H9 (cell line): ENCODE data around the gene PRSS50. TPM values are rescaled to one million over a fixed set of nuclear protein-coding genes. Genes with fewer than 3 reads are reported as not detected.

ENCODE experiments used
- DNase-seq: peaks from one replicate; pipeline ENCODE4 v3.0.0-alpha.2; 2017
- H2AFZ ChIP-seq: one replicate; pipeline ENCODE4 v1.6.1; 2013; ENCODE audit warnings: mild to moderate bottlenecking, low read length, control low read depth, moderate library complexity
- H2AK5ac ChIP-seq: 2 replicates; pipeline ENCODE4 v1.6.1; 2013; ENCODE audit warnings: low read length, control low read depth, mixed read lengths; ENCODE audit not compliant: insufficient read length
- H2BK120ac ChIP-seq: one replicate; pipeline ENCODE4 v1.6.1; 2013; ENCODE audit warnings: low read depth, mild to moderate bottlenecking, low read length, control low read depth, inconsistent platforms; ENCODE audit not compliant: poor library complexity, severe bottlenecking
- H2BK12ac ChIP-seq: 2 replicates; pipeline ENCODE4 v1.6.1; 2013; ENCODE audit warnings: low read length, control low read depth, mixed read lengths, low read depth; ENCODE audit not compliant: insufficient read length
- H2BK15ac ChIP-seq: 2 replicates; pipeline ENCODE4 v1.6.1; 2013; ENCODE audit warnings: low read depth, low read length, control low read depth
- H2BK20ac ChIP-seq: one replicate; pipeline ENCODE4 v1.6.1; 2013; ENCODE audit warnings: low read depth, mild to moderate bottlenecking, low read length, control low read depth, inconsistent platforms; ENCODE audit not compliant: poor library complexity, severe bottlenecking
- H2BK5ac ChIP-seq: 2 replicates; pipeline ENCODE4 v1.6.1; 2013; ENCODE audit warnings: low read length, control low read depth, mixed read lengths; ENCODE audit not compliant: insufficient read length
- H3K14ac ChIP-seq: 2 replicates; pipeline ENCODE4 v1.6.1; 2013; ENCODE audit warnings: low read length, control low read depth; ENCODE audit not compliant: insufficient read depth
- H3K18ac ChIP-seq: 2 replicates; pipeline ENCODE4 v1.6.1; 2013; ENCODE audit warnings: low read depth, mild to moderate bottlenecking, mixed read lengths, low read length, control low read depth; ENCODE audit not compliant: insufficient read length
- H3K23ac ChIP-seq: 2 replicates; pipeline ENCODE4 v1.6.1; 2013; ENCODE audit warnings: low read length, control low read depth, mixed read lengths, low read depth; ENCODE audit not compliant: insufficient read length
- H3K23me2 ChIP-seq: 2 replicates; pipeline ENCODE4 v1.6.1; 2013; ENCODE audit warnings: low read depth, mild to moderate bottlenecking, mixed read lengths, low read length, control low read depth; ENCODE audit not compliant: insufficient read length, poor library complexity, severe bottlenecking
- H3K27ac ChIP-seq: 2 replicates; pipeline ENCODE4 v1.5.1; 2013; ENCODE audit warnings: low read length, control low read depth, mixed read lengths, low read depth; ENCODE audit not compliant: insufficient read length
- H3K27me3 ChIP-seq: 2 replicates; pipeline ENCODE4 v1.6.1; 2013; ENCODE audit warnings: low read length, control low read depth, inconsistent platforms; ENCODE audit not compliant: insufficient read depth
- H3K4ac ChIP-seq: 2 replicates; pipeline ENCODE4 v1.6.1; 2013; ENCODE audit warnings: low read depth, mild to moderate bottlenecking, control low read depth, inconsistent platforms, low read length, moderate library complexity
- H3K4me1 ChIP-seq: 2 replicates; pipeline ENCODE4 v1.6.1; 2013; ENCODE audit warnings: low read length, control low read depth, inconsistent platforms; ENCODE audit not compliant: insufficient read depth
- H3K4me2 ChIP-seq: 2 replicates; pipeline ENCODE4 v1.6.1; 2013; ENCODE audit warnings: low read length, control low read depth, mixed read lengths; ENCODE audit not compliant: insufficient read length, insufficient read depth
- H3K56ac ChIP-seq: 2 replicates; pipeline ENCODE4 v1.6.1; 2013; ENCODE audit warnings: low read depth, mild to moderate bottlenecking, mixed read lengths, low read length, control low read depth; ENCODE audit not compliant: insufficient read length
- H3K79me1 ChIP-seq: 2 replicates; pipeline ENCODE4 v1.6.1; 2013; ENCODE audit warnings: low read depth, mild to moderate bottlenecking, moderate library complexity, low read length, control low read depth, inconsistent platforms; ENCODE audit not compliant: insufficient read depth, poor library complexity, severe bottlenecking
- H3K79me2 ChIP-seq: 2 replicates; pipeline ENCODE4 v1.6.1; 2013; ENCODE audit warnings: low read length, control low read depth, inconsistent platforms; ENCODE audit not compliant: insufficient read depth
- H3K9ac ChIP-seq: 2 replicates; pipeline ENCODE4 v1.6.1; 2013; ENCODE audit warnings: low read length, control low read depth, mixed read lengths; ENCODE audit not compliant: insufficient read length; ENCODE audit errors: extremely low read depth
- H3K9me3 ChIP-seq: one replicate; pipeline ENCODE4 v1.6.1; 2013; ENCODE audit warnings: low read depth, low read length, inconsistent platforms; ENCODE audit not compliant: control insufficient read depth
- H3T11ph ChIP-seq: one replicate; pipeline ENCODE4 v1.6.1; 2013; ENCODE audit warnings: mild to moderate bottlenecking, low read length, control low read depth, inconsistent platforms
- H4K20me1 ChIP-seq: one replicate; pipeline ENCODE4 v1.6.1; 2013; ENCODE audit not compliant: control insufficient read depth, insufficient read length, insufficient read depth
- H4K5ac ChIP-seq: 2 replicates; pipeline ENCODE4 v1.6.1; 2013; ENCODE audit warnings: low read depth, mild to moderate bottlenecking, mixed read lengths, low read length, control low read depth; ENCODE audit not compliant: insufficient read length
- H4K8ac ChIP-seq: replicated peaks from 2 replicates; pipeline ENCODE4 v1.6.1; 2013; ENCODE audit warnings: low read length, control low read depth, mixed read lengths, low read depth; ENCODE audit not compliant: insufficient read length
- H4K91ac ChIP-seq: 2 replicates; pipeline ENCODE4 v1.6.1; 2013; ENCODE audit warnings: low read depth, mild to moderate bottlenecking, moderate library complexity, mixed read lengths, low read length, control low read depth; ENCODE audit not compliant: insufficient read length
- H3K27ac Mint-ChIP-seq, 3 experiments: 2 replicates in 2 of 3; 3 replicates in 1 of 3; pipeline ENCODE4 v1.8.0; 2020 to 2021; ENCODE audit warnings: mixed read lengths in 3 of 3, mild to moderate bottlenecking in 1 of 3, moderate library complexity in 1 of 3
- H3K27me3 Mint-ChIP-seq: 2 replicates; pipeline ENCODE4 v1.8.0; 2021; ENCODE audit warnings: low read depth, mild to moderate bottlenecking, moderate library complexity, mixed read lengths
- H3K36me3 Mint-ChIP-seq, 3 experiments: 2 replicates in 2 of 3; 3 replicates in 1 of 3; pipeline ENCODE4 v1.8.0; 2020 to 2021; ENCODE audit warnings: low read depth in 3 of 3, mixed read lengths in 3 of 3; ENCODE audit not compliant: insufficient read depth in 1 of 3
- H3K4me1 Mint-ChIP-seq, 2 experiments: 2 replicates each; pipeline ENCODE4 v1.8.0; 2020; ENCODE audit warnings: mixed read lengths in 2 of 2
- H3K4me3 Mint-ChIP-seq, 2 experiments: 2 replicates in 1 of 2; 3 replicates in 1 of 2; pipeline ENCODE4 v1.8.0; 2020 to 2021; ENCODE audit warnings: mild to moderate bottlenecking in 2 of 2, mixed read lengths in 2 of 2, moderate library complexity in 1 of 2
- H3K9me3 Mint-ChIP-seq, 2 experiments: 2 replicates in 1 of 2; 3 replicates in 1 of 2; pipeline ENCODE4 v1.8.0; 2020; ENCODE audit warnings: mild to moderate bottlenecking in 2 of 2, mixed read lengths in 2 of 2, moderate library complexity in 1 of 2
- WGBS: extraction: QIAGEN DNeasy Blood & Tissue Kit; methylation state at CpG from one replicate; pipeline ENCODE4 v1.1.7; 2013; ENCODE audit warnings: missing lambda C conversion rate, low lambda C conversion rate, mixed read lengths; ENCODE audit not compliant: insufficient read length; ENCODE audit errors: extremely low coverage; 5-methylcytosine and 5-hydroxymethylcytosine counted together
- total RNA-seq: library from RNA; stranded (reverse); gene quantifications from 2 replicates; pipeline ENCODE4 v1.2.1, GENCODE V29; 2021
- TF ChIP-seq, protein P1 (sequence below): fragments of 200-600 bp; sonication (generic); conservative IDR thresholded peaks from 3 replicates; pipeline ENCODE4 v1.8.0; 2021; ENCODE audit warnings: antibody characterized with exemption, mild to moderate bottlenecking

PRSS50 gene
- total RNA-seq, 1 experiment from 2014 or later, result 0.24 TPM

DNA sequence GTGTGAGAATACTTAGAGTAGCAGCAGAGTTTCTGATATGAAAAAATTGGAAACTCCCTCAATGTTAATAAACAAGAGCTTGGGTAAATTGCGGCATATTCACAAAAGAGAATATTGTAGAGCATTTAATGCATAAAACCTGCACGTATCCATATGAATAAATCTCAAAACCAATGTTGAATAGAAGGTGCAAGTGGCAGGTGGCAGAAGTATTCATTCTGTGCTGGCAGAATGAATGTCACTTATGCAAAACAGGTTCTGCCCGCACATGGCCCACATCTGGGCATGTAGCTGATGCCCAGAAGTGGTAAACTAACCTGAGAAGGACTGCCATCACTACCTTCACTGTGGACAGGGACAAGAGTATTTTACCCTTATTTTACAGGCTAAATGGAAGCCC, 14.1 kb upstream of the PRSS50 start:
- H3K23me2 ChIP-seq, result no peaks in the 10 kb centered on the region
- no peak overlapping the region for H2BK20ac ChIP-seq
- no peak overlapping the region for H4K91ac ChIP-seq
- 0 out of 7 replicates have a peak overlapping the region, but pooled peaks of 1 of the 3 experiments have one; percentile 69 for H3K27ac Mint-ChIP-seq
- H3K18ac ChIP-seq, result no peak overlapping the region
- no peaks in the 10 kb centered on the region for H3K9me3 ChIP-seq
- no peaks in the 10 kb centered on the region for H3K79me1 ChIP-seq
- H2BK12ac ChIP-seq, result no peak overlapping the region
- no peak overlapping the region for H2BK120ac ChIP-seq
- TF ChIP-seq, protein P1, sequence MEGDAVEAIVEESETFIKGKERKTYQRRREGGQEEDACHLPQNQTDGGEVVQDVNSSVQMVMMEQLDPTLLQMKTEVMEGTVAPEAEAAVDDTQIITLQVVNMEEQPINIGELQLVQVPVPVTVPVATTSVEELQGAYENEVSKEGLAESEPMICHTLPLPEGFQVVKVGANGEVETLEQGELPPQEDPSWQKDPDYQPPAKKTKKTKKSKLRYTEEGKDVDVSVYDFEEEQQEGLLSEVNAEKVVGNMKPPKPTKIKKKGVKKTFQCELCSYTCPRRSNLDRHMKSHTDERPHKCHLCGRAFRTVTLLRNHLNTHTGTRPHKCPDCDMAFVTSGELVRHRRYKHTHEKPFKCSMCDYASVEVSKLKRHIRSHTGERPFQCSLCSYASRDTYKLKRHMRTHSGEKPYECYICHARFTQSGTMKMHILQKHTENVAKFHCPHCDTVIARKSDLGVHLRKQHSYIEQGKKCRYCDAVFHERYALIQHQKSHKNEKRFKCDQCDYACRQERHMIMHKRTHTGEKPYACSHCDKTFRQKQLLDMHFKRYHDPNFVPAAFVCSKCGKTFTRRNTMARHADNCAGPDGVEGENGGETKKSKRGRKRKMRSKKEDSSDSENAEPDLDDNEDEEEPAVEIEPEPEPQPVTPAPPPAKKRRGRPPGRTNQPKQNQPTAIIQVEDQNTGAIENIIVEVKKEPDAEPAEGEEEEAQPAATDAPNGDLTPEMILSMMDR, result no peak
- no peaks in the 10 kb centered on the region for H3K9me3 Mint-ChIP-seq
- H4K20me1 ChIP-seq, result no peaks in the 10 kb centered on the region
- H3K9ac ChIP-seq, result no peak overlapping the region
- no peaks in the 10 kb centered on the region for H3K4me1 ChIP-seq
- no peak overlapping the region for H4K8ac ChIP-seq
- no peak overlapping the region for H2AK5ac ChIP-seq
- H2BK15ac ChIP-seq, result no peak overlapping the region
- no peak overlapping the region for H2AFZ ChIP-seq
- no peak for DNase-seq
- H3T11ph ChIP-seq, result no peak overlapping the region
- no CpG with 5 or more reads among the region's 3 CpGs for WGBS
- H3K27ac ChIP-seq, result no peak overlapping the region
- H3K4me2 ChIP-seq, result no peak overlapping the region
- peaks cover 6% of the 10 kb centered on the region for H3K27me3 Mint-ChIP-seq
- no peaks in the 10 kb centered on the region for H3K79me2 ChIP-seq
- H4K5ac ChIP-seq, result no peak overlapping the region
- H3K14ac ChIP-seq, result no peak overlapping the region
- no peak overlapping the region for H3K4ac ChIP-seq
- H3K4me3 Mint-ChIP-seq, result no peak overlapping the region
- no peaks in the 10 kb centered on the region for H3K36me3 Mint-ChIP-seq
- H3K4me1 Mint-ChIP-seq, result peaks cover 13 to 17% of the 10 kb centered on the region in 2 experiments
- H2BK5ac ChIP-seq, result no peak overlapping the region
- H3K27me3 ChIP-seq, result no peaks in the 10 kb centered on the region
- H3K23ac ChIP-seq, result no peak overlapping the region
- no peak overlapping the region for H3K56ac ChIP-seq
